Tracheal epithelial cell (primary cell): Measurements from ENCODE around the gene DSP. TPM values are rescaled to one million over a fixed set of nuclear protein-coding genes. Genes with fewer than 3 reads are reported as not detected.

Experiments used
- total RNA-seq: library from RNA; depleted of rRNA; stranded (reverse); fragments of >200 nt; gene quantifications from 2 replicates; pipeline ENCODE4 v1.2.1, GENCODE V29; 2014

DSP gene
- 710 and 886 TPM in 2 replicates for total RNA-seq

DNA sequence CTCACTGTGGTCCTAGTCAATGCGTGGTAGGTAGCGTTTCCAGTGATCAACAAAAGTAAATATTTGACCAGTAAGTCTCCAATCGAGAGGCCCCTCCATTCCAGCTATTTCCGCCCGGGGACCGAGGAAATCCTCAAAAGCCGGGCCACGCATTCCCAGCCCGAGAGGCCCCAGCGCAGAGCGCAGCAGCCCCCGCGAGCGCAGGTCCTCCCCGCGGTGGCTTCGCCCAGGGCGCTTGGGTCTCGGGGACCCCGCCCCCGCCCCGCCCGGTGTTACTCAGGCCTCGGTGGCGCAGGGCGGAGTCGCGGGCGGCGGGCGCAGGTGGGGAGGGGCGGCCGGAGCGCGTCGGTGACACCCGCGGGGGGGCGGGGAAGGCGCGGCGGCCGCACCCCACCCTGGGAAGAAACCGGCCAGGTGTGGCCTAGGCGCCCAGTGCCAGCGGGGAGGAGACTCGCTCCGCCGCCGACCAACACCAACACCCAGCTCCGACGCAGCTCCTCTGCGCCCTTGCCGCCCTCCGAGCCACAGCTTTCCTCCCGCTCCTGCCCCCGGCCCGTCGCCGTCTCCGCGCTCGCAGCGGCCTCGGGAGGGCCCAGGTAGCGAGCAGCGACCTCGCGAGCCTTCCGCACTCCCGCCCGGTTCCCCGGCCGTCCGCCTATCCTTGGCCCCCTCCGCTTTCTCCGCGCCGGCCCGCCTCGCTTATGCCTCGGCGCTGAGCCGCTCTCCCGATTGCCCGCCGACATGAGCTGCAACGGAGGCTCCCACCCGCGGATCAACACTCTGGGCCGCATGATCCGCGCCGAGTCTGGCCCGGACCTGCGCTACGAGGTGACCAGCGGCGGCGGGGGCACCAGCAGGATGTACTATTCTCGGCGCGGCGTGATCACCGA is at the start of gene DSP:
Gene DSP (plus strand): TSS at position 497 of the 890 bp plus-strand sequence. CDS start 245 bp downstream, at position 742.

DNA sequence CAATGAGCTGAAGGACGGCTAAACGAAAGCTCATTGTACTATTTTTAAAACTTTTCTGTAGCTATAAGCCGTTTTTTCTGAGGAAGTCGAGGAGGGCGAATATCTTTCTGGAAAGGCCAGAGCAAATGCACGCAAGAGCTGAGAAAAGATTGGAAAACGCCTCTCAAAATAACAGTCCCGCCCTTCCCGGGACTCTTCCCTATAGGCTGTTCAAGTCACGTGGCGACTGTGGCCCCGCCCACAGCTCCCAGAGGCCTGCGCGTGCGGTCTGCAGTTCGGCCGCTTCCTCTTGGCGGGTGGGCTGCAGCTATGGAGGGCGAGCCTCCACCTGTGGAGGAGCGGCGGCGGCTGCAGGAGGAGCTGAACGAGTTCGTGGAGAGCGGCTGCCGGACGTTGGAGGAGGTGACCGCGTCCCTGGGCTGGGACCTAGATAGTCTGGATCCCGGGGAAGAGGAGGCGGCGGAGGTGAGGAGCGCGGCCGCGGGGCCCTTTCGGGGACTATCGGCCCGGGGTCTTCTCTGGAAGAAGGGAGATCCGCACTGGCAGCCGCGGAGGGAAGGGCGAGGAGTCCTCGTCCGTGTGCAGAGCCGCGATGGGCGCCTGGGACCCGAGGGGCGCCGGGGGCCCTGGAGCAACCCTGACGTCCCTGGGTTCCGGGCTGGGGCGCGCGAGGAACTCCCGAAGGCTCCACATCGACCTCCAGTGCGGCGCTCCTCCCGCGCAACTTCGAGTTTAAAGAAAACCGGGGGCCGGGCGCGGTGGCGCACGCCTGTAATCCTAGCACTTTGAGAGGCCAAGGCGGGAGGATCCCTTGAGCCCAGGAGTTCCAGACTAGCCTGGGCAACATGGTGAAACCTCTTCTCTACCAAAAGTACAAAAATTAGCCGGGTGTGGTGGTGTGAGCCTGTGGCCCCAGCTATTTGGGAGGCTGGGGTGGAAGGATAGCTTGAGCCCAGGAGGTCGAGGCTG is 48.8 kb downstream of the DSP start, which contains the start of gene SNRNP48:
Gene SNRNP48 (plus strand): TSS at position 250 of the 969 bp plus-strand sequence. CDS start 60 bp downstream, at position 310.

Other genes with a start within 250 kb of the DSP start
- gene SSR1, start 228.5 kb upstream of the DSP start, total RNA-seq, result 53.1 and 53.3 TPM in 2 replicates
- gene CAGE1, start 151.9 kb upstream of the DSP start, total RNA-seq, result not detected in 2 replicates
- gene RIOK1, start 151.9 kb upstream of the DSP start, total RNA-seq, result 13.0 and 15.4 TPM in 2 replicates
- 9.2 and 12.1 TPM in 2 replicates for gene SNRNP48, start 48.5 kb downstream of the DSP start, total RNA-seq
- 1.1 and 2.2 TPM in 2 replicates for gene BMP6, start 184.4 kb downstream of the DSP start, total RNA-seq